Breast epithelium (tissue), 4 donors: ENCODE results near the gene CAMKK1. TPM values are rescaled to one million over a fixed set of nuclear protein-coding genes. Genes with fewer than 3 reads are reported as not detected.

Experiments
- DNase-seq, 2 donors: peaks; one replicate each; pipeline ENCODE4 v3.0.0-alpha.2; 2019; ENCODE audit warnings: low spot score in 2 of 2
- H3K27ac ChIP-seq, 2 donors: fragments of 200-600 bp; sonication (generic) in 1 of 2; one replicate each; pipeline ENCODE4 v1.5.1; 2016 to 2019; ENCODE audit warnings: mild to moderate bottlenecking in 1 of 2
- H3K27me3 ChIP-seq, 2 donors: fragments of 200-600 bp; sonication (generic) in 1 of 2; one replicate each; pipeline versions ENCODE4 v1.5.1 to v1.6.0; 2017 to 2019; ENCODE audit warnings: control low read depth in 1 of 2, mild to moderate bottlenecking in 1 of 2
- H3K36me3 ChIP-seq: fragments of 200-600 bp; one replicate; pipeline ENCODE4 v1.5.1; 2019
- H3K4me1 ChIP-seq, 2 donors: fragments of 200-600 bp; sonication (generic); one replicate each; pipeline ENCODE4 v1.5.1; 2016 to 2019; ENCODE audit warnings: control low read depth in 1 of 2
- H3K4me3 ChIP-seq, 3 donors: fragments of 200-600 bp; sonication (generic); 1 replicate in 2 of 3; 2 replicates in 1 of 3; pipeline ENCODE4 v1.5.1; 2016 to 2019; ENCODE audit warnings: mild to moderate bottlenecking in 3 of 3, moderate library complexity in 2 of 3
- H3K9me3 ChIP-seq, 2 donors: fragments of 200-600 bp; sonication (generic) in 1 of 2; one replicate each; pipeline ENCODE4 v1.5.1; 2016 to 2019; ENCODE audit warnings: control low read depth in 1 of 2
- CTCF ChIP-seq, 3 donors: fragments of 450-650 bp; IDR thresholded peaks; one replicate each; pipeline ENCODE4 v1.5.1; 2016 to 2017; ENCODE audit warnings: antibody characterized with exemption in 3 of 3, mild to moderate bottlenecking in 3 of 3, moderate library complexity in 3 of 3
- POLR2A ChIP-seq: fragments of 450-650 bp; IDR thresholded peaks from one replicate; pipeline ENCODE4 v1.6.1; 2016; ENCODE audit warnings: antibody characterized with exemption, mild to moderate bottlenecking, moderate library complexity
- POLR2AphosphoS5 ChIP-seq, 3 donors: sonication (generic); formaldehyde crosslinking; IDR thresholded peaks; one replicate each; pipeline ENCODE4 v1.6.1; 2017; ENCODE audit warnings: antibody characterized with exemption in 3 of 3
- intact Hi-C: fragments of 100-400 bp; cut with DNase I; formaldehyde crosslinking; loops from one replicate; pipeline ENCODE4 v1.15.1; 2023; ENCODE audit warnings: low total_unique reads
- total RNA-seq, 3 donors: library from RNA; depleted of rRNA; stranded (reverse); fragments of >200 nt; gene quantifications; one replicate each; pipeline ENCODE4 v1.1.0, GENCODE V29; 2016

Gene CAMKK1
- total RNA-seq, 3 donors from 2014 or later: 3.0 to 7.8 (median 6.9) TPM

- no peak for TF ChIP-seq POLR2A
- no peak for TF ChIP-seq POLR2AphosphoS5 (IDR thresholded peaks at IDR 0.05)
- no peak for TF ChIP-seq CTCF (IDR thresholded peaks at IDR 0.05)
- Histone ChIP-seq H3K4me1 (no peaks in the 10 kb centered on the region), H3K9me3 (no peaks in the 10 kb centered on the region), H3K27me3 (no peaks in the 10 kb centered on the region), H3K36me3 (no peaks in the 10 kb centered on the region), H3K27ac (no peak overlapping the region), H3K4me3 (no peak overlapping the region)
- DNase-seq: no peak
- intact Hi-C loops: no loop called here
These were observed 16.4 kb upstream of the CAMKK1 start for GRCh38 chr17:3909257-3909656.

GRCh38 chr17:3907483-3908216 is 14.8 kb upstream of the CAMKK1 start:
- Histone ChIP-seq H3K27me3 (no peaks in the 10 kb centered on the region), H3K27ac (no peak overlapping the region), H3K4me3 (no peak overlapping the region), H3K4me1 (no peaks in the 10 kb centered on the region), H3K36me3 (no peaks in the 10 kb centered on the region), H3K9me3 (no peaks in the 10 kb centered on the region)
- DNase-seq: no peak
- intact Hi-C loops: no loop called here
- TF ChIP-seq CTCF (IDR thresholded peaks at IDR 0.05) (peak in 1 of 3 donors; percentile 19), POLR2AphosphoS5 (IDR thresholded peaks at IDR 0.05) (no peak)

GRCh38 chr17:3906881-3907280 is 14.0 kb upstream of the CAMKK1 start:
- Histone ChIP-seq H3K9me3 (no peaks in the 10 kb centered on the region), H3K27ac (no peak overlapping the region), H3K36me3 (no peaks in the 10 kb centered on the region), H3K4me1 (no peaks in the 10 kb centered on the region), H3K27me3 (no peaks in the 10 kb centered on the region), H3K4me3 (no peak overlapping the region)
- DNase-seq: no peak
- intact Hi-C loops: no loop called here
- TF ChIP-seq CTCF (IDR thresholded peaks at IDR 0.05): no peak
- no peak for TF ChIP-seq POLR2A
- TF ChIP-seq POLR2AphosphoS5 (IDR thresholded peaks at IDR 0.05): no peak

GRCh38 chr17:3905017-3905520 is 12.2 kb upstream of the CAMKK1 start:
- Histone ChIP-seq H3K27ac (no peak overlapping the region), H3K27me3 (no peaks in the 10 kb centered on the region), H3K9me3 (no peaks in the 10 kb centered on the region), H3K4me1 (no peaks in the 10 kb centered on the region), H3K36me3 (no peaks in the 10 kb centered on the region), H3K4me3 (no peak overlapping the region)
- intact Hi-C loops: no loop called here
- DNase-seq: no peak
- TF ChIP-seq POLR2A: no peak
- no peak for TF ChIP-seq CTCF (IDR thresholded peaks at IDR 0.05)
- no peak for TF ChIP-seq POLR2AphosphoS5 (IDR thresholded peaks at IDR 0.05)

- no peaks in the 10 kb centered on the region for H3K27me3 ChIP-seq
- intact Hi-C loops: no loop called here
- no peaks in the 10 kb centered on the region for H3K36me3 ChIP-seq
- H3K4me3 ChIP-seq: no peak overlapping the region
- no peak overlapping the region for H3K27ac ChIP-seq
- H3K9me3 ChIP-seq: no peaks in the 10 kb centered on the region
- no peak for DNase-seq
- no peaks in the 10 kb centered on the region for H3K4me1 ChIP-seq
- no peak for TF ChIP-seq POLR2AphosphoS5 (IDR thresholded peaks at IDR 0.05)
- TF ChIP-seq CTCF (IDR thresholded peaks at IDR 0.05): no peak
- TF ChIP-seq POLR2A: no peak
These were observed 11.6 kb upstream of the CAMKK1 start for GRCh38 chr17:3904501-3904900.
